Measurements from ENCODE around the gene ANKRD33B.

Gene ANKRD33B

GRCh38 chr5:10631316-10631996, 67.6 kb downstream of the ANKRD33B start:
- Histone ChIP-seq H3K9me2 (replicated peaks; ENCODE audit: insufficient read depth, low read length) (no peaks in the 10 kb centered on the region), H3K4me2 (ENCODE audit: low read depth, low read length) (peak overlapping the region; percentile 5; the same call in 1 of the 2 replicates), H3K9ac (ENCODE audit: low read length) (no peak overlapping the region), H3K36me3 (replicated peaks; ENCODE audit: insufficient read depth, low read length) (no peaks in the 10 kb centered on the region), H4K20me1 (ENCODE audit: insufficient read depth, low read length) (no peaks in the 10 kb centered on the region), H3K9me3 (replicated peaks; ENCODE audit: insufficient read depth, low read length) (no peaks in the 10 kb centered on the region), H3K27me3 (replicated peaks; ENCODE audit: insufficient read depth, low read length) (no peaks in the 10 kb centered on the region), H2AFZ (ENCODE audit: low read length) (no peak overlapping the region), H3K27ac (ENCODE audit: low read length) (no peak overlapping the region; the same call in 1 of the 2 replicates), H3K79me2 (ENCODE audit: low read length) (peaks cover 25% of the 10 kb centered on the region), H3K4me3 (ENCODE audit: low read length) (peak overlapping the region; percentile 11), H3F3A (ENCODE audit: insufficient read depth, low read length) (no peaks in the 10 kb centered on the region), H3K4me1 (ENCODE audit: low read length) (peaks cover 12% of the 10 kb centered on the region; the same call in 1 of the 2 replicates)
- TF ChIP-seq CTCF (IDR thresholded peaks at IDR 0.05; ENCODE audit: low read length), result no peak
- no peak for DNase-seq

GRCh38 chr5:10632110-10632761, 68.4 kb downstream of the ANKRD33B start:
- peak overlapping the region; percentile 11; the same call in 1 of the 2 replicates for H3K4me3 ChIP-seq (ENCODE audit: low read length)
- H3K4me2 ChIP-seq (ENCODE audit: low read depth, low read length), result peak overlapping the region; percentile 5; the same call in 1 of the 2 replicates
- H3K27ac ChIP-seq (ENCODE audit: low read length), result peak overlapping the region; percentile 27; the same call in 1 of the 2 replicates
- no peak overlapping the region for H2AFZ ChIP-seq (ENCODE audit: low read length)
- peaks cover 29% of the 10 kb centered on the region for H3K79me2 ChIP-seq (ENCODE audit: low read length)
- no peak overlapping the region for H3K9ac ChIP-seq (ENCODE audit: low read length)
- no peaks in the 10 kb centered on the region for H4K20me1 ChIP-seq (ENCODE audit: insufficient read depth, low read length)
- H3K9me2 ChIP-seq (replicated peaks; ENCODE audit: insufficient read depth, low read length), result no peaks in the 10 kb centered on the region
- H3K9me3 ChIP-seq (replicated peaks; ENCODE audit: insufficient read depth, low read length), result no peaks in the 10 kb centered on the region
- H3K36me3 ChIP-seq (replicated peaks; ENCODE audit: insufficient read depth, low read length), result no peaks in the 10 kb centered on the region
- H3K4me1 ChIP-seq (ENCODE audit: low read length), result peaks cover 7% of the 10 kb centered on the region; the same call in 1 of the 2 replicates
- TF ChIP-seq CTCF (IDR thresholded peaks at IDR 0.05; ENCODE audit: low read length) (no peak), EZH2phosphoT487 (IDR thresholded peaks at IDR 0.05; ENCODE audit: low read length) (no peak), EZH2 (optimal IDR thresholded peaks at IDR 0.05; ENCODE audit: low read depth, low read length) (no peak)
- no peak for DNase-seq
- no peaks in the 10 kb centered on the region for H3F3A ChIP-seq (ENCODE audit: insufficient read depth, low read length)
- no peaks in the 10 kb centered on the region for H3K27me3 ChIP-seq (replicated peaks; ENCODE audit: insufficient read depth, low read length)

GRCh38 chr5:10633271-10634049, 69.6 kb downstream of the ANKRD33B start:
- Histone ChIP-seq H3K4me2 (ENCODE audit: low read depth, low read length) (0 out of 2 replicates have a peak overlapping the region, but pooled peaks have one; percentile 33), H3K9ac (ENCODE audit: low read length) (no peak overlapping the region), H3K4me1 (ENCODE audit: low read length) (peaks cover 5% of the 10 kb centered on the region; the same call in 1 of the 2 replicates), H3K27ac (ENCODE audit: low read length) (peak overlapping the region; percentile 31; the same call in 1 of the 2 replicates), H3K79me2 (ENCODE audit: low read length) (peaks cover 30% of the 10 kb centered on the region), H4K20me1 (ENCODE audit: insufficient read depth, low read length) (no peaks in the 10 kb centered on the region), H3F3A (ENCODE audit: insufficient read depth, low read length) (no peaks in the 10 kb centered on the region), H2AFZ (ENCODE audit: low read length) (no peak overlapping the region), H3K9me2 (replicated peaks; ENCODE audit: insufficient read depth, low read length) (no peaks in the 10 kb centered on the region), H3K9me3 (replicated peaks; ENCODE audit: insufficient read depth, low read length) (no peaks in the 10 kb centered on the region), H3K36me3 (replicated peaks; ENCODE audit: insufficient read depth, low read length) (no peaks in the 10 kb centered on the region), H3K4me3 (ENCODE audit: low read length) (no peak overlapping the region), H3K27me3 (replicated peaks; ENCODE audit: insufficient read depth, low read length) (no peaks in the 10 kb centered on the region)
- peak; percentile 8 for DNase-seq
- TF ChIP-seq EZH2 (optimal IDR thresholded peaks at IDR 0.05; ENCODE audit: low read depth, low read length) (no peak), CTCF (IDR thresholded peaks at IDR 0.05; ENCODE audit: low read length) (no peak), EZH2phosphoT487 (IDR thresholded peaks at IDR 0.05; ENCODE audit: low read length) (no peak)

Data from MM.1S (cell line).